Measurements from ENCODE around the gene PPP1R1A. TPM values are rescaled to one million over a fixed set of nuclear protein-coding genes. Genes with fewer than 3 reads are reported as not detected.
A peak's percentile ranks its signal among the peaks of the same experiment; 100 is the strongest.

PPP1R1A gene
- total and polyA plus RNA-seq, 4 donors: 4.7 to 15.8 (median 11.3) TPM

DNA sequence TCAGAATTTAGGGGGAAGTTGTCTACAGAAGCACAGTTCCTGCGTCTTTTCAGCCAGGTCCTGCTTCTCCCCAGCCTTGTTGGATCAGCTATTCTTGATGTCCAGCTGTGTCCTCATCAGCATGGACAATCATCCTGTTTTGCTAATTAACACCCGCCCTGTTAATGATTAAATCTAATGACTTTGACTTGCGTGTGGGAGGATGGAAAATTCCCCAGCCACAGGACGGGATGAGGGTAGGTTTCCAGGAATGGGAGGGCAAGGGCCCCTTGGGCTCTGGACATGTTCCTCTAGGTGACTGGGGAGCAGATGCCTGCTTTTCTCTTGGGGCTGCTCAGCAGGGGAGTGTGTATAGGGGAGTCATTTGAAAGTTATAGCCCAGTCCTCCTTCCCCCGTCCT is 5.3 kb upstream of the PPP1R1A start:
- H3K4me1 ChIP-seq (ENCODE audit: control insufficient read depth in 1 of 2, insufficient read depth in 2 of 2, low read length in 2 of 2): no peaks in the 10 kb centered on the region
- no peaks in the 10 kb centered on the region for H3K27me3 ChIP-seq (ENCODE audit: control insufficient read depth in 1 of 2, insufficient read depth in 2 of 2, low read length in 1 of 2)
- no peaks in the 10 kb centered on the region for H3K36me3 ChIP-seq (ENCODE audit: control insufficient read depth in 1 of 2, insufficient read depth in 2 of 2, low read length in 1 of 2)
- intact Hi-C loops (cut with DNase I): loop anchor here in 1 of 2 donors (10.0 kb wide), 1 partner anchor 69 kb away; no protein-coding TSS in a partner anchor
- H3K9me3 ChIP-seq (ENCODE audit: control insufficient read depth, low read length): no peaks in the 10 kb centered on the region
- DNase-seq (peak in 1 of 2 donors; percentile 55), ATAC-seq (ENCODE audit: low FRiP score) (no peak)
- no peak overlapping the region for H3K4me3 ChIP-seq (ENCODE audit: low read length in 2 of 2)
- 83 to 84% methylated on average over 5 of the region's 5 CpGs for WGBS, 2 donors
- no peak overlapping the region for H3K27ac ChIP-seq (ENCODE audit: low read depth in 1 of 2, low read length in 2 of 2)

DNA sequence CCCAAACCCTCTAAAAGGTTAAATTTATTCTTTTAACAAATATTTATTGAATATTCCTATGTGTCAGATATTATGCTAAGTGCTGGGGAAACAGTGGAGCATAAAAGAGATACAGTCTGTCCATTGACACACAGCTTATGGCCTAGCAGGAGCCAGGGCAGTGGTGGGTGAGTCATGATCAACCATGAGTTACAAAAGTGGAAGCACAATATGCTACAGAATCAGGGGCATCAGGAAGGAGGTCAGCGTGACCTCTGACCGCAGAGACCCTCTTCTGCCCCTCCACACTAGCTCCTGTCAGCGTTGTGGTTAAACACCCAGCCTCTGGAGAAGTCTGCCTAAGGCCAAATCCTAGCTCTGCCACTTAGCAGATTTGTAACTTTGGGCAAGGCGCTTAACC is 4.7 kb upstream of the PPP1R1A start:
- Histone ChIP-seq H3K4me3 (ENCODE audit: low read length in 2 of 2) (no peak overlapping the region), H3K27me3 (ENCODE audit: control insufficient read depth in 1 of 2, insufficient read depth in 2 of 2, low read length in 1 of 2) (no peaks in the 10 kb centered on the region), H3K9me3 (ENCODE audit: control insufficient read depth, low read length) (no peaks in the 10 kb centered on the region), H3K36me3 (ENCODE audit: control insufficient read depth in 1 of 2, insufficient read depth in 2 of 2, low read length in 1 of 2) (no peaks in the 10 kb centered on the region), H3K4me1 (ENCODE audit: control insufficient read depth in 1 of 2, insufficient read depth in 2 of 2, low read length in 2 of 2) (no peaks in the 10 kb centered on the region), H3K27ac (ENCODE audit: low read depth in 1 of 2, low read length in 2 of 2) (no peak overlapping the region)
- ATAC-seq (ENCODE audit: low FRiP score) (no peak), DNase-seq (no peak)
- 89 to 93% methylated on average over 4 of the region's 4 CpGs for WGBS, 2 donors
- intact Hi-C loops (cut with DNase I): loop anchor here in 1 of 2 donors (10.0 kb wide), 1 partner anchor 68 kb away; no protein-coding TSS in a partner anchor

DNA sequence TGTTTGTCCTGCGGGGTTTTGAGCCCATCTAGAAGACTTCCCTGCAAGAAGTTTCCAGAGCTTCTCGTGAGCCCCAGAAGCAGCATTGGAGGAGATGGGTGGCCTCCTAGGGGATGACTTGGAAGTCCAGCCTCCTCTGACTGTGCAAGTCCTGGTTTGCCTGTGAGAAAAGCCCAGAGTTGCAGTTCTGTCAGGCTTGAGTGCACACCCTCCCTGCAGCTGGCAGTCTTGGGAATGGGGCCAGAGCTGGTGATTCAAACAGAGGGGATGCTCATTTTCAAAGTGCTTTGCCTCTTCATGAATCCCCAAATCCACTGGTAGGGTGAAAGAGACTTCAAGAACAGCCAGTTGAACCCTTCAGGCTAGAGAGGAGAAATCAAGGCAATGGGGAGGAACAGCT is 3.9 kb upstream of the PPP1R1A start:
- no peaks in the 10 kb centered on the region for H3K9me3 ChIP-seq (ENCODE audit: control insufficient read depth, low read length)
- no peak overlapping the region for H3K27ac ChIP-seq (ENCODE audit: low read depth in 1 of 2, low read length in 2 of 2)
- WGBS, 2 donors: 82 to 90% methylated on average over 2 of the region's 2 CpGs
- ATAC-seq (ENCODE audit: low FRiP score) (no peak), DNase-seq (no peak)
- no peaks in the 10 kb centered on the region for H3K4me1 ChIP-seq (ENCODE audit: control insufficient read depth in 1 of 2, insufficient read depth in 2 of 2, low read length in 2 of 2)
- intact Hi-C loops (cut with DNase I): loop anchor here in 1 of 2 donors (10.0 kb wide), 1 partner anchor 68 kb away; no protein-coding TSS in a partner anchor
- no peaks in the 10 kb centered on the region for H3K27me3 ChIP-seq (ENCODE audit: control insufficient read depth in 1 of 2, insufficient read depth in 2 of 2, low read length in 1 of 2)
- no peaks in the 10 kb centered on the region for H3K36me3 ChIP-seq (ENCODE audit: control insufficient read depth in 1 of 2, insufficient read depth in 2 of 2, low read length in 1 of 2)
- H3K4me3 ChIP-seq (ENCODE audit: low read length in 2 of 2): no peak overlapping the region

DNA sequence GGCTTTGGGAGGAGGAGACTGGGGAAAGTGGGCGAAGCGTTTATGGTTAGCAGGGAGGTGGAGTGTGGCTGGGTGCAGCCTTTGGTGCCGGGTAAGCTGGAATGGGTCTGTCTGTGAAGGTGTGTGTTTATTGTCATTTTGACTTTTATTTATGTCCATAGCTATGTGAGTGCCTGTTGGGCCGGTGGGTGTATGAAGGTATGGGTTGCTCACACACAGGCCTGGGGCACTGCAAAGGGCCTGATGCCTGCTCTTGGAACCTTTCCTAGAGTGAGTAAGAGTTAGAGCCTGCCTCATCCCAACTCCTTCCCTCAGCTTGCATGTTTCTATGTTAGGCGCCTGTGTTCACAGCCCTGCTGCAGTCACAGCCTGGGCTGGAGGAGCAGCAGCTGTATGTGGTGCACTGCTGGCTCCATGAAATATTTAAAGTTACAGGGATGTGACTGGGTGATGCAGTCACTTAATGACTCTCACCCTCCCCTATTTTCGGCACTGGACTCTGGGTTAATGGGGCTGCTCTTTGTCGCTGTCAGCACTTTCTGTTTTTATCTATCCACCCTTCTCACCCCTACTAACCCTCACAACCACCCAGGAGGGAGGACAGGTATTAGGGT is 2.6 kb upstream of the PPP1R1A start:
- intact Hi-C loops (cut with DNase I): loop anchor here in 1 of 2 donors (10.0 kb wide), 1 partner anchor 66 kb away; no protein-coding TSS in a partner anchor
- no peaks in the 10 kb centered on the region for H3K27me3 ChIP-seq (ENCODE audit: control insufficient read depth in 1 of 2, insufficient read depth in 2 of 2, low read length in 1 of 2)
- WGBS, 2 donors: 32 to 33% methylated on average over 7 of the region's 7 CpGs
- ATAC-seq (ENCODE audit: low FRiP score) (no peak), DNase-seq (no peak)
- H3K36me3 ChIP-seq (ENCODE audit: control insufficient read depth in 1 of 2, insufficient read depth in 2 of 2, low read length in 1 of 2): no peaks in the 10 kb centered on the region
- no peak overlapping the region for H3K27ac ChIP-seq (ENCODE audit: low read depth in 1 of 2, low read length in 2 of 2)
- H3K9me3 ChIP-seq (ENCODE audit: control insufficient read depth, low read length): no peaks in the 10 kb centered on the region
- H3K4me3 ChIP-seq (ENCODE audit: low read length in 2 of 2): no peak overlapping the region
- no peaks in the 10 kb centered on the region for H3K4me1 ChIP-seq (ENCODE audit: control insufficient read depth in 1 of 2, insufficient read depth in 2 of 2, low read length in 2 of 2)

DNA sequence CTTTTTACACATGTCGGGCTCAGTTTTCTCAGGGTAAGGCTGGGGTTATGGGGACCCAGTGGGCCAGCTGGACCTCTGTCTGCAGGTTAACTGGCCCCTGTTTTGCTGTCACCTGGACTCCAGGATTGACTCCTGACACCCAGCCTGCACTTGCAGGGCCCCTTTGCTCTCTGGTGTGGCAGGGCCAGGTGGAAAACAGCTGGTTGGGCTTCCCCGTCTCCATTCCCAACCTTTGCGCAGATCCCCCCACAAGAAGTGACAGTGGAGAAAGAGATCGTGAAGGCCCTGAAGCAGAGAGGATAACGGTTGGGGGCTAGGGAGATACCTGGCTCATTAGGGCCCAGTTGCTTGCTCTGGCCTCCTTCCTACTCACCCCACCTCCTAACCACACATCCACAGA is 1.5 kb upstream of the PPP1R1A start:
- Histone ChIP-seq H3K4me1 (ENCODE audit: control insufficient read depth in 1 of 2, insufficient read depth in 2 of 2, low read length in 2 of 2) (no peaks in the 10 kb centered on the region), H3K27me3 (ENCODE audit: control insufficient read depth in 1 of 2, insufficient read depth in 2 of 2, low read length in 1 of 2) (no peaks in the 10 kb centered on the region), H3K9me3 (ENCODE audit: control insufficient read depth, low read length) (no peaks in the 10 kb centered on the region), H3K4me3 (ENCODE audit: low read length in 2 of 2) (no peak overlapping the region), H3K27ac (ENCODE audit: low read depth in 1 of 2, low read length in 2 of 2) (no peak overlapping the region), H3K36me3 (ENCODE audit: control insufficient read depth in 1 of 2, insufficient read depth in 2 of 2, low read length in 1 of 2) (no peaks in the 10 kb centered on the region)
- DNase-seq (no peak), ATAC-seq (ENCODE audit: low FRiP score) (no peak)
- 92% methylated on average over 5 of the region's 5 CpGs for WGBS, 2 donors
- intact Hi-C loops (cut with DNase I): loop anchor here in 1 of 2 donors (10.0 kb wide), 1 partner anchor 65 kb away; no protein-coding TSS in a partner anchor

DNA sequence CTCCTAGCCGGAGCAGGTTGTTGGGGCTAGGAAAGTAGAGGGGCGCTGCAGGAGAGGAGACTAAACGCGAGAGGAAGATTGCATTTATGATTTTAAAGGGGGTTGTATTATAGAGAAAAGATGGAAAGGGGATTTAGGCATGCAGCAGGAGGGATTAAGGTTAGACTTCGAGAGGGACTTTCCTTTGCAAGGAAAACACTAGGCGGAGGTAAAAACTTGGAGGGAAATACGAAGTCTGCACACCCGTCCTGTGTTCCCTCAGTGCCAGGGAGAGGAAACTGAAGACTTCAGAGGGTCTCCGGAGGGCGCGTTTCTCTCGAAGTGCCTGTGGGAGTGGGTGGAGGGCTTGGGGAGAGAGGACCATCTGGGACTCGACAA is 420 bp upstream of the PPP1R1A start:
- no peaks in the 10 kb centered on the region for H3K9me3 ChIP-seq (ENCODE audit: control insufficient read depth, low read length)
- intact Hi-C loops (cut with DNase I): no loop called here
- H3K27me3 ChIP-seq (ENCODE audit: control insufficient read depth in 1 of 2, insufficient read depth in 2 of 2, low read length in 1 of 2): no peaks in the 10 kb centered on the region
- H3K36me3 ChIP-seq (ENCODE audit: control insufficient read depth in 1 of 2, insufficient read depth in 2 of 2, low read length in 1 of 2): no peaks in the 10 kb centered on the region
- no peak overlapping the region for H3K27ac ChIP-seq (ENCODE audit: low read depth in 1 of 2, low read length in 2 of 2)
- ATAC-seq (ENCODE audit: low FRiP score): no peak
- 29 to 30% methylated on average over 13 of the region's 13 CpGs for WGBS, 2 donors
- H3K4me3 ChIP-seq (ENCODE audit: low read length in 2 of 2): peak overlapping the region; percentile 49 to 53
- H3K4me1 ChIP-seq (ENCODE audit: control insufficient read depth in 1 of 2, insufficient read depth in 2 of 2, low read length in 2 of 2): no peaks in the 10 kb centered on the region
- no peak for DNase-seq

DNA sequence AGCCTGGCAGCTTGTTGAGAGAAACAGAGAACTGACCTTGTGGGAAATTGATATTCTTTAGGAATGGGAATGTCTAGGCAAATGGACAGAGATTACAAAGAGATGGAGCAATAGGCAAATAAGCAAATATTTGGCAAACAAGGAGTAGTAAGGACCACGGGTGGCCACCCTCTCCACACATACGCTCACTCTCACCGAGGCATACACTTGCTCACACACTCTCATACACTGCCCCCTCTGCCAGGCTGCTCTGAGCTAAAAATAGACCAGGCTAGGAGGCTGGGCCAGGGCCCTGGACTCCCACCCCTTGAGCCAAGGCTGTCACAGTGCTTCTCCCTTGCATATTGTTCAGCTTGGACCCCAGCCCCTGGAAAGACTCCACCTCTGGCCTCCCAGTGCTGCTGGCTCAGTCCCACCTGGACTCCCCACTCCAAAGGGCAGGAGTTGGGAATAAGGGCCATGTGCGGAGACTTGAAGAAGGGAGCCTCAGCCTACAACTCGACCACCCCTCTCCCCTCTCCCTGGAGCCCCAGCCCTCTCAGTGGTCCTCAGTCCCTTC is 1.1 kb downstream of the PPP1R1A start:
- Histone ChIP-seq H3K27me3 (ENCODE audit: control insufficient read depth in 1 of 2, insufficient read depth in 2 of 2, low read length in 1 of 2) (no peaks in the 10 kb centered on the region), H3K4me1 (ENCODE audit: control insufficient read depth in 1 of 2, insufficient read depth in 2 of 2, low read length in 2 of 2) (no peaks in the 10 kb centered on the region), H3K36me3 (ENCODE audit: control insufficient read depth in 1 of 2, insufficient read depth in 2 of 2, low read length in 1 of 2) (no peaks in the 10 kb centered on the region), H3K4me3 (ENCODE audit: low read length in 2 of 2) (peak overlapping the region in 1 of 2 donors; percentile 53), H3K27ac (ENCODE audit: low read depth in 1 of 2, low read length in 2 of 2) (no peak overlapping the region), H3K9me3 (ENCODE audit: control insufficient read depth, low read length) (no peaks in the 10 kb centered on the region)
- intact Hi-C loops (cut with DNase I): no loop called here
- ATAC-seq (ENCODE audit: low FRiP score) (peak; percentile 72), DNase-seq (peak; percentile 59 to 82)
- WGBS, 2 donors: 10 to 16% methylated on average over 5 of the region's 5 CpGs

DNA sequence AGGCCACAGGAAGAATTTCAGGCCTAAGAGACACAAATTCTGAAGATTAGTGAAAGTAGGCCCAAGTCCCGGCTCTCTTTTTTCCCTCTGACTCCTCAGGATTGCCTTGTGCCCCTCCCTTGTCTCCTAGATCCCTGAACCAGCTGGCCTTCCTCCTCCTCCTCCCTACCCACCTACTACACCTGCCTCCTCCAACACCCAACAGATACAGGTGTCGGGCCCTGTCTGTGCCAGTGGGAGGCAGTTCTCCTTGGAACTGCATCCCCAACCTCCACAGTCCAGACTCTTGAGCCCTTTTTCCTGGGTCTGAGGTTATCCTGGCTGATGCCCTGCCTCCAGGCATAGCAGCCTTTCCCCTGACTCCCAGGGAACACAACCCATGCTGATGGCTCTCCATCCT is 1.8 kb downstream of the PPP1R1A start:
- Histone ChIP-seq H3K9me3 (ENCODE audit: control insufficient read depth, low read length) (no peaks in the 10 kb centered on the region), H3K4me1 (ENCODE audit: control insufficient read depth in 1 of 2, insufficient read depth in 2 of 2, low read length in 2 of 2) (no peaks in the 10 kb centered on the region), H3K36me3 (ENCODE audit: control insufficient read depth in 1 of 2, insufficient read depth in 2 of 2, low read length in 1 of 2) (no peaks in the 10 kb centered on the region), H3K27me3 (ENCODE audit: control insufficient read depth in 1 of 2, insufficient read depth in 2 of 2, low read length in 1 of 2) (no peaks in the 10 kb centered on the region), H3K4me3 (ENCODE audit: low read length in 2 of 2) (no peak overlapping the region), H3K27ac (ENCODE audit: low read depth in 1 of 2, low read length in 2 of 2) (no peak overlapping the region)
- WGBS, 2 donors: 54 to 66% methylated on average over 2 of the region's 2 CpGs
- intact Hi-C loops (cut with DNase I): no loop called here
- ATAC-seq (ENCODE audit: low FRiP score): no peak
- DNase-seq: no peak

DNA sequence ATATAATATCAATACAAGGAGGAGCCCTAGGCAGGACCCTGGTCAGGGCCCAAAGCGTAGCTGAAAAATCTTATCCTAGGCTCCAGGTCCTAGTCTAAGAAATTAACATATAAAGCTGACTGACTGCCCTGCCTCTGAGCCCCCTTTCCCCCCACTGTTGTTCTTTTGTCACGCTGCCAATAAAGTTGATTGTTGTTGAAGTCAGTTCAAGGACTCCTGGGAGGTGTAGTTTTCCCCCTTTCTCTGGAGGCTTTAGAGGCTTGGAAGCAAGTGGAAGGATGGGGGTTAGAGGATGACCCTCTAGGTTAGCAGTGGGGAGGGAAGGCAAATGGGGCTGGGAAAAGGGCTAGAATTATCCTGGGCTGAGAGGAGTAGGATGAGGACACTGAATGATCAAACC is 3.2 kb downstream of the PPP1R1A start:
- 81 to 83% methylated on average over 2 of the region's 2 CpGs for WGBS, 2 donors
- no peaks in the 10 kb centered on the region for H3K9me3 ChIP-seq (ENCODE audit: control insufficient read depth, low read length)
- intact Hi-C loops (cut with DNase I): no loop called here
- H3K27me3 ChIP-seq (ENCODE audit: control insufficient read depth in 1 of 2, insufficient read depth in 2 of 2, low read length in 1 of 2): no peaks in the 10 kb centered on the region
- DNase-seq (no peak), ATAC-seq (ENCODE audit: low FRiP score) (no peak)
- H3K27ac ChIP-seq (ENCODE audit: low read depth in 1 of 2, low read length in 2 of 2): no peak overlapping the region
- H3K4me3 ChIP-seq (ENCODE audit: low read length in 2 of 2): no peak overlapping the region
- no peaks in the 10 kb centered on the region for H3K36me3 ChIP-seq (ENCODE audit: control insufficient read depth in 1 of 2, insufficient read depth in 2 of 2, low read length in 1 of 2)
- no peaks in the 10 kb centered on the region for H3K4me1 ChIP-seq (ENCODE audit: control insufficient read depth in 1 of 2, insufficient read depth in 2 of 2, low read length in 2 of 2)

All from aorta (tissue), 5 donors.